Posterior cingulate gyrus (tissue), 11 donors: ENCODE results near the gene IMP3.
A peak's percentile ranks its signal among the peaks of the same experiment; 100 is the strongest.

Experiments
- DNase-seq, 10 donors: peaks; one replicate each; pipeline versions ENCODE4 v3.0.0 to v3.0.0-alpha.2; 2020 to 2021; ENCODE audit warnings: mixed read lengths in 3 of 10
- intact Hi-C: fragments of 100-400 bp; cut with DNase I; formaldehyde crosslinking; loops from one replicate; pipeline ENCODE4 v1.15.1; 2023

Gene IMP3

GRCh38 chr15:75631935-75632334 is 8.1 kb downstream of the IMP3 start:
- no peak for DNase-seq
- intact Hi-C loops, result no loop called here

- intact Hi-C loops, result loop anchor here (1.0 to 5.0 kb wide), 3 partner anchors 15 to 258 kb away; partner anchors contain the start of genes IMP3, MAN2C1 and SIN3A
- DNase-seq, result peak; percentile 87 to 99 (median 91)
Measured at GRCh38 chr15:75625542-75626347, 14.3 kb downstream of the IMP3 start, which contains the start of gene SNUPN. SNUPN (minus strand) TSS chr15:75625725; CDS start chr15:75621051, 4,674 bp downstream.

- DNase-seq, result no peak
- intact Hi-C loops, result no loop called here
Measured at GRCh38 chr15:75622505-75622904, 17.5 kb downstream of the IMP3 start.

GRCh38 chr15:75620841-75621391 is 19.1 kb downstream of the IMP3 start:
- DNase-seq, result peak in 3 of 10 donors; percentile 11 to 60 (median 51)
- intact Hi-C loops, result no loop called here

GRCh38 chr15:75620058-75620820 is 19.8 kb downstream of the IMP3 start:
- intact Hi-C loops, result no loop called here
- no peak for DNase-seq

DNA sequence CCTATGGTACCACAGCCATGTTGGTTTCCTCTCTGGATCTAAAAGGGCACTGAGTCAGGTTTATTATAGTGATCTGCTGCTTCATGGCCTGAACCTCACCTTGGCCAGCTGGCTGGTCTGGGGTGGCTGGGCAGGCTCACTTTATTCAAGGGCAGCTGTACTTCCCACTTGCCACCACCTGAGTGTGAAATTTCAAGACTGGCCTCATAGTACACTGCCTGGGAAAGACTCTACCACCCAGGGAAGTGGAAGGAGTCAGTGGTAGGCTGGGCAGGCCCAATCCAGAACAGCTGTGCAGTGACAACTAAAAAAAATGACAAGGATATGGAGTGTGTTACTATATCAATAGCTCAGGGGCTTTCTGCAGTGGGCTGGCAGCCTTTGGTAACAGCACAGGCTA is 23.3 kb downstream of the IMP3 start:
- DNase-seq, result no peak
- intact Hi-C loops, result no loop called here

GRCh38 chr15:75606711-75607699 is 33.0 kb downstream of the IMP3 start:
- DNase-seq, result peak in 1 of 10 donors; percentile 30
- intact Hi-C loops, result no loop called here

GRCh38 chr15:75606026-75606425 is 34.0 kb downstream of the IMP3 start:
- intact Hi-C loops, result no loop called here
- no peak for DNase-seq

GRCh38 chr15:75599401-75599800 is 40.6 kb downstream of the IMP3 start:
- peak in 1 of 10 donors; percentile 79 for DNase-seq
- intact Hi-C loops, result no loop called here

DNA sequence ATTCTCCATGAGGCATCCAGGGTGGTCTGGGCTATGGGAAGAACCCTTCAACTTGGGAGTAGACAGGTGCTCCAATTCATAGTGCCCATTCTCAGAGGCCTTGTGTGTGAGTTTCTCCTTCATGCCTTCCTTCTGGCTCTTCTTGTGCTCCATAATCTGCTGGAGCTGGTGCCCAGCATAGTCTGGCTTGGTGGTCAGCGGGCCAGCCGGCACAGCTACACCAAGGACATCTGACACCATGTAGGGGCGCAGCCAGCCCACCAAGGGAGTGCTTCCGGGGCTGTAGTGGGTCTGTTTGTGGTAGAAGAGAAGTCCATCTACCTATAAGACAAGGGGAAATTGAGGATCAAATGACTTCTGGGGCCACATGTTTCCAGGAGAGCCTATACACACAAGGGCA is 41.7 kb downstream of the IMP3 start:
- DNase-seq, result peak in 1 of 10 donors; percentile 57
- intact Hi-C loops, result no loop called here

GRCh38 chr15:75597667-75598341 is 42.2 kb downstream of the IMP3 start:
- intact Hi-C loops, result no loop called here
- DNase-seq, result no peak

GRCh38 chr15:75596703-75597345 is 43.2 kb downstream of the IMP3 start:
- intact Hi-C loops, result no loop called here
- DNase-seq, result no peak

DNA sequence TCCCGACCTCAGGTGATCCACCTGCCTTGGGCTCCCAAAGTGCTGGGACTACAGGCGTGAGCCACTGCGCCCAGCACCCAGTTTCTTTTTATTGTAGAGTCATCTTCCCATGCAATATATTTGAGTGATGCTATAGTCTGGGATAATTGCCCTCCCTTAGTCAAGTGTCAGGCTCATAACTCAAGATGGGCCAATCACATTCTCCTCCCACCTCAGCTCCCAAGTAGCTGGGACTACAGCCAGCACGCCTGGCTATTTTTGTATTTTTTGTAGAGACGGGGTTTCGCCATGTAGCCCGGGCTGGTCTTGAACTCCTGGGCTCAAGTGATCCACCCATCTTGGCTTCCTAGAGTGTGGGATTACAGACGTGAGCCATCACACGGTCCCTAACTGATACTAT is 45.7 kb downstream of the IMP3 start:
- intact Hi-C loops, result no loop called here
- DNase-seq, result no peak

DNA sequence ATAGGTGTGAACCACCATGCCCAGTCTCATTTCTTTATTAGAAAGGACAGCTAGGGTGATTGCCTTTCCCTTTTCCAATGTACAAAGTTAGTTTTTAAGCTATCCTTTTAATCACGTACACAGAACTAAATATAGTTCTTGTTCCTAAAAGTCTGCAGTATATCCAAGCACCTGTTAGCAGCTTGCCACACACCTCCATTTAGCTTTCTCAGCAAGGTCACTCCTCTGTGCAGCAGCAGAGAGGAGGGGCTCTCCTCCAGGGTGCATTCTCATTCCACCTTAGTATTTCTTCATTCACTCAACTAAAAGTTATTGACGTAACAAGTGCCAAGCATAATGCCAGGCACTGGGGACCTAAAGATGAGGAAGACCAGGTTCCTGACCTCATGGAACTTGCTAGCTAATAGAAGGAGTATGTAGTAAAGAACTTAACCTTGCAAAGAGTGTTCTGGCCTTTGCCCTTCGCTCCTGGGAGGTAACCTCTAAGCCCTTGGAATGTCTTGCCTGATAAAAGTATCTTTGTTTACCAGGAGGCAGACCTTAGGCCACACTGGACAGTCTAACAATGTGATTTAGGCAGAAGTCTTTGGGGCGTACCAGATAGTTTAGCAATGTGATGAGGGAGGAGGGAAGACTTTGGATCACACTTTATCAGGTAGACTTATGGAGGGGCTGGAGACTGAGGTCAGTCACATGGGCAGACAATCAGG is 48.2 kb downstream of the IMP3 start:
- DNase-seq, result no peak
- intact Hi-C loops, result no loop called here

GRCh38 chr15:75590239-75590638 is 49.8 kb downstream of the IMP3 start:
- intact Hi-C loops, result no loop called here
- no peak for DNase-seq
